ENCODE results near the gene B4GAT1.

DNA sequence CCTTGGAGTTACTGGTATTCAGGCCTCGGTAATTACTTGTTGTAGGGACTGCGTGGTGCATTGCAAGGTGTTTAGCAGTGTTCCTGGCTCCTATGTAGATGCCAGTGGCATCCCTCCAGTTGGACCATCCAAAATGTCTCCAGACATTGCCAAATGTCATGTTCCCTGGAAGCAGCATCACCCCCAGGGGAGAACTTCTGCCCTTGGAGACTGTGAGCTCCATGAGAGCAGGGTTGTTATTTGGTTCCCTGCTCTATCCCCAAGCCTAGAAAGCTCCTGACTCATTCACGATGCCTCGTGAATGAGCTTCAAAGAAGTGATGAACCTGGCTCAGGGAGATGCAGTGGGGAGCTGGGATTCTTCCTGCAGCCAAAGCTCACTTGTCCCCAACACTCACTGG is 25.8 kb downstream of the B4GAT1 start:
- TF ChIP-seq POLR2A (IDR thresholded peaks at IDR 0.05; ENCODE audit: borderline replicate concordance, extremely low read depth, insufficient read depth, insufficient read length) (no peak), SRF (IDR thresholded peaks at IDR 0.05; ENCODE audit: low read depth) (no peak), ZFX (IDR thresholded peaks at IDR 0.05) (no peak), EZH2 (IDR thresholded peaks at IDR 0.05) (no peak)
- TF ChIP-seq, protein P1, sequence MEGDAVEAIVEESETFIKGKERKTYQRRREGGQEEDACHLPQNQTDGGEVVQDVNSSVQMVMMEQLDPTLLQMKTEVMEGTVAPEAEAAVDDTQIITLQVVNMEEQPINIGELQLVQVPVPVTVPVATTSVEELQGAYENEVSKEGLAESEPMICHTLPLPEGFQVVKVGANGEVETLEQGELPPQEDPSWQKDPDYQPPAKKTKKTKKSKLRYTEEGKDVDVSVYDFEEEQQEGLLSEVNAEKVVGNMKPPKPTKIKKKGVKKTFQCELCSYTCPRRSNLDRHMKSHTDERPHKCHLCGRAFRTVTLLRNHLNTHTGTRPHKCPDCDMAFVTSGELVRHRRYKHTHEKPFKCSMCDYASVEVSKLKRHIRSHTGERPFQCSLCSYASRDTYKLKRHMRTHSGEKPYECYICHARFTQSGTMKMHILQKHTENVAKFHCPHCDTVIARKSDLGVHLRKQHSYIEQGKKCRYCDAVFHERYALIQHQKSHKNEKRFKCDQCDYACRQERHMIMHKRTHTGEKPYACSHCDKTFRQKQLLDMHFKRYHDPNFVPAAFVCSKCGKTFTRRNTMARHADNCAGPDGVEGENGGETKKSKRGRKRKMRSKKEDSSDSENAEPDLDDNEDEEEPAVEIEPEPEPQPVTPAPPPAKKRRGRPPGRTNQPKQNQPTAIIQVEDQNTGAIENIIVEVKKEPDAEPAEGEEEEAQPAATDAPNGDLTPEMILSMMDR (IDR thresholded peaks at IDR 0.05 in 2 of 3, conservative IDR thresholded peaks at IDR 0.05 in 1 of 3; ENCODE audit: borderline replicate concordance in 1 of 3, insufficient read depth in 1 of 3, low read depth in 2 of 3, low read length in 2 of 3): no peak
